CD8-positive, alpha-beta memory T cell (primary cell): Measurements from ENCODE around the gene RAP1B. TPM values are rescaled to one million over a fixed set of nuclear protein-coding genes. Genes with fewer than 3 reads are reported as not detected.
A peak's percentile ranks its signal among the peaks of the same experiment; 100 is the strongest.

Experiments
- CTCF ChIA-PET: fragments of 350-600 bp; sonication (Branson Sonifier 250); formaldehyde crosslinking; loops from one replicate; lab custom pipeline; 2021; ENCODE audit warnings: antibody characterized with exemption; lab: Charles Lee
- POLR2A ChIA-PET: fragments of 350-600 bp; sonication (Branson Sonifier 250); formaldehyde crosslinking; loops from one replicate; lab custom pipeline; 2021; ENCODE audit warnings: antibody characterized with exemption; lab: Charles Lee
- DNase-seq, 5 donors: peaks; one replicate each; pipeline versions ENCODE4 v3.0.0 to v3.0.0-alpha.2; 2020 to 2022; ENCODE audit warnings: mixed read lengths in 1 of 5
- H3K27ac ChIP-seq: one replicate; pipeline ENCODE4 v1.7.0; 2013; ENCODE audit warnings: low read depth, mild to moderate bottlenecking, low read length, moderate library complexity
- H3K27me3 ChIP-seq: 2 replicates; pipeline ENCODE4 v1.7.0; 2013; ENCODE audit warnings: low read length, mild to moderate bottlenecking; ENCODE audit not compliant: insufficient read depth, poor library complexity, severe bottlenecking
- H3K36me3 ChIP-seq: 2 replicates; pipeline ENCODE4 v1.7.0; 2013; ENCODE audit warnings: mild to moderate bottlenecking, low read length, moderate library complexity; ENCODE audit not compliant: insufficient read depth
- H3K4me1 ChIP-seq: 2 replicates; pipeline ENCODE4 v1.7.0; 2013; ENCODE audit warnings: mild to moderate bottlenecking, low read length, moderate library complexity; ENCODE audit not compliant: insufficient read depth
- H3K4me3 ChIP-seq: 2 replicates; pipeline ENCODE4 v1.7.0; 2013; ENCODE audit warnings: mild to moderate bottlenecking, low read length
- H3K9me3 ChIP-seq: 2 replicates; pipeline ENCODE4 v1.7.0; 2013; ENCODE audit warnings: mild to moderate bottlenecking, low read length
- H3K27ac Mint-ChIP-seq, 8 donors: one replicate each; pipeline ENCODE4 v1.8.0; 2020 to 2021; ENCODE audit warnings: mixed read lengths in 8 of 8, mild to moderate bottlenecking in 6 of 8, inconsistent platforms in 3 of 8, moderate library complexity in 3 of 8
- H3K27me3 Mint-ChIP-seq, 2 donors: one replicate each; pipeline ENCODE4 v1.8.0; 2020 to 2021; ENCODE audit warnings: mixed read lengths in 2 of 2, mild to moderate bottlenecking in 1 of 2, moderate library complexity in 1 of 2
- H3K36me3 Mint-ChIP-seq, 3 donors: one replicate each; pipeline ENCODE4 v1.8.0; 2020 to 2021; ENCODE audit warnings: mixed read lengths in 3 of 3, inconsistent platforms in 1 of 3, mild to moderate bottlenecking in 1 of 3
- H3K4me1 Mint-ChIP-seq, 3 donors: one replicate each; pipeline ENCODE4 v1.8.0; 2020 to 2021; ENCODE audit warnings: mixed read lengths in 3 of 3, inconsistent platforms in 1 of 3, mild to moderate bottlenecking in 1 of 3
- H3K4me3 Mint-ChIP-seq, 7 donors: one replicate each; pipeline ENCODE4 v1.8.0; 2020 to 2021; ENCODE audit warnings: mixed read lengths in 7 of 7, mild to moderate bottlenecking in 6 of 7, moderate library complexity in 4 of 7, inconsistent platforms in 2 of 7
- H3K9me3 Mint-ChIP-seq, 5 donors: one replicate each; pipeline ENCODE4 v1.8.0; 2020 to 2022; ENCODE audit warnings: mixed read lengths in 5 of 5, mild to moderate bottlenecking in 3 of 5, moderate library complexity in 2 of 5, inconsistent platforms in 1 of 5
- polyA plus RNA-seq: library from polyadenylated mRNA; unstranded; fragments of 300-500 nt; fragmentation: Illumina TruSeq; gene quantifications from one replicate; pipeline ENCODE4 v1.2.3, GENCODE V29; 2021
- total RNA-seq, 2 experiments: library from RNA; stranded (reverse); gene quantifications; one replicate each; pipeline ENCODE4 v1.2.3, GENCODE V29; 2021

Gene RAP1B
- total and polyA plus RNA-seq, 3 experiments from 2014 or later, result 271 to 589 (median 281) TPM

DNA sequence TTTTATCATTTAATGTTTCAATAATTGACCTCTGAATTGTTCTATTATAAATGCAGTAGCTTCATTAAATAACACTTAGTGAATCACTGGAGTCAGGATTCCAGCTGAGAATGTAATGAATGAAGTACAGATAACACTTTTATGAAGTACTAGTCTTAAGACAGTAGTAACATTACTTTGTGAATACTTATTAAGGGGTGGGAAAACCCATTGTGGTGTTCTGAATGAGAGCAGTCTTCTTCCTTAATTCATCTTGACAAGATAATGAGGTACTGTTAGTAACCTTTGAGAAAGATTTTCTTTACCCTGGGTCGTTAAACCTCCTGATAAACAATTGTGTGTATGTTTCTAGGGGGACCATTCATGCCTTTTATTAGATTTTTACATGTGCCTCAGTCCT, 88.8 kb downstream of the RAP1B start:
- no peak for DNase-seq
- no peak overlapping the region for H3K27ac ChIP-seq
- ChIA-PET POLR2A (no interaction called here), CTCF (no interaction called here)
- H3K36me3 ChIP-seq, result peaks cover 25% of the 10 kb centered on the region
- no peaks in the 10 kb centered on the region for H3K4me1 ChIP-seq
- no peaks in the 10 kb centered on the region for H3K27me3 Mint-ChIP-seq
- H3K27me3 ChIP-seq, result no peaks in the 10 kb centered on the region
- H3K27ac Mint-ChIP-seq, result peak overlapping the region in 1 of 8 donors; percentile 53
- H3K36me3 Mint-ChIP-seq, result peaks cover 16 to 70% (median 28%) of the 10 kb centered on the region in 3 donors
- no peak overlapping the region for H3K4me3 ChIP-seq
- no peaks in the 10 kb centered on the region for H3K9me3 ChIP-seq
- no peaks in the 10 kb centered on the region for H3K9me3 Mint-ChIP-seq
- H3K4me3 Mint-ChIP-seq, result no peak overlapping the region
- no peaks in the 10 kb centered on the region for H3K4me1 Mint-ChIP-seq

Other genes with a start within 250 kb of the RAP1B start
- gene NUP107, start 76.1 kb downstream of the RAP1B start, total RNA-seq, result 100 to 1,000 TPM; 120 to 132 TPM
- gene NUP107, start 76.1 kb downstream of the RAP1B start, polyA plus RNA-seq, result 25.3 TPM
- 1 to 10 TPM; 4.0 to 5.1 TPM for gene SLC35E3, start 135.3 kb downstream of the RAP1B start, total RNA-seq
- gene SLC35E3, start 135.3 kb downstream of the RAP1B start, polyA plus RNA-seq, result 13.4 TPM
- gene MDM2, start 197.3 kb downstream of the RAP1B start, total RNA-seq, result 100 to 1,000 TPM; 237 to 246 TPM
- gene MDM2, start 197.3 kb downstream of the RAP1B start, polyA plus RNA-seq, result 25.4 TPM